ENCODE results near the gene KDM4C.

Gene KDM4C

GRCh38 chr9:6855860-6856259 is 98.1 kb downstream of the KDM4C start:
- DNase-seq (ENCODE audit: low spot score): no peak
- no peak for FAIRE-seq

- DNase-seq (ENCODE audit: low spot score) (no peak), FAIRE-seq (no peak)
Observed at GRCh38 chr9:6864102-6864501, 106.3 kb downstream of the KDM4C start.

- no peak for DNase-seq (ENCODE audit: low spot score)
Observed at GRCh38 chr9:6869081-6869948, 111.5 kb downstream of the KDM4C start.

GRCh38 chr9:6870149-6870548 is 112.4 kb downstream of the KDM4C start:
- DNase-seq (ENCODE audit: low spot score): no peak
- FAIRE-seq: no peak

More at GRCh38 chr9:6869081-6869948, 111.5 kb downstream of the KDM4C start:
- no peak for FAIRE-seq

- DNase-seq (ENCODE audit: low spot score) (no peak), FAIRE-seq (no peak)
Observed at GRCh38 chr9:6870650-6871477, 113.1 kb downstream of the KDM4C start.

- DNase-seq (ENCODE audit: low spot score) (no peak), FAIRE-seq (no peak)
Observed at GRCh38 chr9:6873857-6874256, 116.1 kb downstream of the KDM4C start.

GRCh38 chr9:6876195-6876894 is 118.6 kb downstream of the KDM4C start:
- FAIRE-seq (no peak), DNase-seq (ENCODE audit: low spot score) (no peak)

GRCh38 chr9:6877671-6878161 is 119.9 kb downstream of the KDM4C start:
- no peak for FAIRE-seq
- DNase-seq (ENCODE audit: low spot score): peak; percentile 8

GRCh38 chr9:6880626-6881025 is 122.9 kb downstream of the KDM4C start:
- DNase-seq (ENCODE audit: low spot score): no peak
- FAIRE-seq: no peak

GRCh38 chr9:6884101-6884500 is 126.3 kb downstream of the KDM4C start:
- FAIRE-seq (no peak), DNase-seq (ENCODE audit: low spot score) (no peak)

- no peak for FAIRE-seq
- no peak for DNase-seq (ENCODE audit: low spot score)
Observed at GRCh38 chr9:6884990-6885389, 127.2 kb downstream of the KDM4C start.

- FAIRE-seq: no peak
Observed at GRCh38 chr9:6887051-6887450, 129.3 kb downstream of the KDM4C start.

GRCh38 chr9:6889868-6890267 is 132.1 kb downstream of the KDM4C start:
- DNase-seq (ENCODE audit: low spot score) (no peak), FAIRE-seq (no peak)

More at GRCh38 chr9:6887051-6887450, 129.3 kb downstream of the KDM4C start:
- DNase-seq (ENCODE audit: low spot score): no peak

- DNase-seq (ENCODE audit: low spot score): no peak
- no peak for FAIRE-seq
Observed at GRCh38 chr9:6893350-6894131, 135.8 kb downstream of the KDM4C start.

- FAIRE-seq: no peak
Observed at GRCh38 chr9:6894135-6894534, 136.4 kb downstream of the KDM4C start.

GRCh38 chr9:6895754-6896153 is 138.0 kb downstream of the KDM4C start:
- FAIRE-seq (no peak), DNase-seq (ENCODE audit: low spot score) (no peak)

More at GRCh38 chr9:6894135-6894534, 136.4 kb downstream of the KDM4C start:
- no peak for DNase-seq (ENCODE audit: low spot score)

GRCh38 chr9:6896562-6896961 is 138.8 kb downstream of the KDM4C start:
- FAIRE-seq: no peak
- DNase-seq (ENCODE audit: low spot score): no peak

- FAIRE-seq (no peak), DNase-seq (ENCODE audit: low spot score) (no peak)
Observed at GRCh38 chr9:6897207-6897822, 139.5 kb downstream of the KDM4C start.

- DNase-seq (ENCODE audit: low spot score) (no peak), FAIRE-seq (no peak)
Observed at GRCh38 chr9:6897898-6898302, 140.1 kb downstream of the KDM4C start.

GRCh38 chr9:6899274-6899673 is 141.5 kb downstream of the KDM4C start:
- DNase-seq (ENCODE audit: low spot score): no peak
- no peak for FAIRE-seq
